Stimulated activated CD4-positive, alpha-beta T cell treated with anti-CD3 and anti-CD28 coated beads, Interleukin-4, amount 100 ng/mL, for 1 hour (primary cell): ENCODE results near the gene GABRR2.

ENCODE experiments used
- DNase-seq: peaks from one replicate; pipeline ENCODE4 v3.0.0-alpha.2; 2020

Gene GABRR2

GRCh38 chr6:89290401-89291155, 24.5 kb downstream of the GABRR2 start:
- no peak for DNase-seq

- no peak for DNase-seq
These were observed 25.4 kb downstream of the GABRR2 start for GRCh38 chr6:89289710-89290109.

GRCh38 chr6:89287351-89288028, 27.6 kb downstream of the GABRR2 start:
- no peak for DNase-seq

- no peak for DNase-seq
These were observed 28.6 kb downstream of the GABRR2 start for GRCh38 chr6:89286516-89286915.

GRCh38 chr6:89284963-89285735, 29.9 kb downstream of the GABRR2 start:
- DNase-seq, result no peak

- DNase-seq, result no peak
These were observed 31.0 kb downstream of the GABRR2 start for GRCh38 chr6:89284081-89284480.

- DNase-seq, result no peak
These were observed 32.4 kb downstream of the GABRR2 start for GRCh38 chr6:89282749-89283148.

GRCh38 chr6:89281779-89282246, 33.3 kb downstream of the GABRR2 start:
- DNase-seq, result peak; percentile 18

- no peak for DNase-seq
These were observed 36.1 kb downstream of the GABRR2 start for GRCh38 chr6:89278956-89279355.

- DNase-seq, result no peak
These were observed 39.2 kb downstream of the GABRR2 start for GRCh38 chr6:89275900-89276299.

- no peak for DNase-seq
These were observed 41.3 kb downstream of the GABRR2 start for GRCh38 chr6:89273816-89274215.

- DNase-seq, result no peak
These were observed 42.5 kb downstream of the GABRR2 start for GRCh38 chr6:89272596-89272995.

GRCh38 chr6:89270951-89271721, 44.0 kb downstream of the GABRR2 start:
- no peak for DNase-seq

GRCh38 chr6:89269981-89270380, 45.1 kb downstream of the GABRR2 start:
- DNase-seq, result no peak

GRCh38 chr6:89269252-89269651, 45.8 kb downstream of the GABRR2 start:
- no peak for DNase-seq

- no peak for DNase-seq
These were observed 46.3 kb downstream of the GABRR2 start for GRCh38 chr6:89268776-89269175.

- no peak for DNase-seq
These were observed 47.2 kb downstream of the GABRR2 start for GRCh38 chr6:89267918-89268317.

GRCh38 chr6:89264296-89264695, 50.8 kb downstream of the GABRR2 start:
- no peak for DNase-seq

GRCh38 chr6:89260832-89261231, 54.3 kb downstream of the GABRR2 start:
- no peak for DNase-seq

GRCh38 chr6:89260310-89260709, 54.8 kb downstream of the GABRR2 start:
- DNase-seq, result no peak

- DNase-seq, result no peak
These were observed 56.2 kb downstream of the GABRR2 start for GRCh38 chr6:89258912-89259311.

- DNase-seq, result no peak
These were observed 57.3 kb downstream of the GABRR2 start for GRCh38 chr6:89257781-89258180.

GRCh38 chr6:89257346-89257745, 57.8 kb downstream of the GABRR2 start:
- no peak for DNase-seq
